ENCODE results near the gene SEBOX. TPM values are rescaled to one million over a fixed set of nuclear protein-coding genes. Genes with fewer than 3 reads are reported as not detected.

The SEBOX gene, protein sequence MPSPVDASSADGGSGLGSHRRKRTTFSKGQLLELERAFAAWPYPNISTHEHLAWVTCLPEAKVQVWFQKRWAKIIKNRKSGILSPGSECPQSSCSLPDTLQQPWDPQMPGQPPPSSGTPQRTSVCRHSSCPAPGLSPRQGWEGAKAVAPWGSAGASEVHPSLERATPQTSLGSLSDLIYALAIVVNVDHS
- total RNA-seq, result not detected

DNA sequence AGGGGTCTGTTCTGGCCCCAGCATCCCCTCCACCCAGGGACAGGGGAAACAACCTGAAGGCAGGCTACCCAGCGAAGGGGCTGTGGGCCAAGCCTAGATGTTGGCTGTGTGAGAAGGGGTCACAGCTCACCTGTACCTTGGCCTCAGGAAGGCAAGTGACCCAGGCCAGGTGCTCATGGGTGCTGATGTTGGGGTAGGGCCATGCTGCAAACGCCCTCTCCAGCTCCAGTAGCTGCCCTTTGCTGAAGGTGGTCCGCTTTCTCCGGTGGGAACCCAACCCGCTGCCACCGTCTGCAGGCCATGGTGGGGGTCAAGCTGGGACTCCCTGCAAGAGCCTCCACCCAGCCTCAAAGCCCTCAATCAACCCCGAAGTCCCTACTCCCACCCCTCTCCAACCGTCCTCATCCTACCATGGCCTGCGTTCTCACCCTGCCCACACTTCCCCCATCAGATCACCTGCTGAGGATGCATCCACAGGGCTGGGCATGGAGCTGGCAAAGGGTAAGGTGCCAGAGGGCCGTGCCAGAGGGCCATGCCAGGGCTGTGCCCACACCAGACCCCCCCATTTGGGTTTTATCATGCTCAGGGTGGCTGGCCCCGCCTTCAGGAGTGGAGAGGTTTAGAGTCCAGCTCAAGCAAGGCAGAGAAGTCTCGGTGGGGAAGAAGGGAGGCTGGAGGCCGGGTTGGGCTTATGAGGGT lies at the start of gene SEBOX:
Gene SEBOX (minus strand): TSS at position 535 of the 699 bp plus-strand sequence. CDS start 48 bp downstream, at position 487.
- ATAC-seq (ENCODE audit: low FRiP score in 2 of 2) (no peak), DNase-seq (peak in 1 of 2 donors; percentile 43)
- Histone ChIP-seq H3K4me3 (no peak within 1 kb of the TSS), H3K9me3 (no peaks in the 10 kb centered on the region), H3K36me3 (peaks cover 18 to 55% (median 48%) of the 10 kb centered on the region in 4 donors), H3K4me1 (peaks cover 0 to 1% (median 0%) of the 10 kb centered on the region in 4 donors), H3K27ac (no peak within 1 kb of the TSS), H3K27me3 (no peaks in the 10 kb centered on the region)
- TF ChIP-seq EP300 (IDR thresholded peaks at IDR 0.05), result no peak
- TF ChIP-seq POLR2AphosphoS5 (IDR thresholded peaks at IDR 0.05), result no peak
- TF ChIP-seq, protein P1, sequence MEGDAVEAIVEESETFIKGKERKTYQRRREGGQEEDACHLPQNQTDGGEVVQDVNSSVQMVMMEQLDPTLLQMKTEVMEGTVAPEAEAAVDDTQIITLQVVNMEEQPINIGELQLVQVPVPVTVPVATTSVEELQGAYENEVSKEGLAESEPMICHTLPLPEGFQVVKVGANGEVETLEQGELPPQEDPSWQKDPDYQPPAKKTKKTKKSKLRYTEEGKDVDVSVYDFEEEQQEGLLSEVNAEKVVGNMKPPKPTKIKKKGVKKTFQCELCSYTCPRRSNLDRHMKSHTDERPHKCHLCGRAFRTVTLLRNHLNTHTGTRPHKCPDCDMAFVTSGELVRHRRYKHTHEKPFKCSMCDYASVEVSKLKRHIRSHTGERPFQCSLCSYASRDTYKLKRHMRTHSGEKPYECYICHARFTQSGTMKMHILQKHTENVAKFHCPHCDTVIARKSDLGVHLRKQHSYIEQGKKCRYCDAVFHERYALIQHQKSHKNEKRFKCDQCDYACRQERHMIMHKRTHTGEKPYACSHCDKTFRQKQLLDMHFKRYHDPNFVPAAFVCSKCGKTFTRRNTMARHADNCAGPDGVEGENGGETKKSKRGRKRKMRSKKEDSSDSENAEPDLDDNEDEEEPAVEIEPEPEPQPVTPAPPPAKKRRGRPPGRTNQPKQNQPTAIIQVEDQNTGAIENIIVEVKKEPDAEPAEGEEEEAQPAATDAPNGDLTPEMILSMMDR (IDR thresholded peaks at IDR 0.05), result no peak
- no peak for TF ChIP-seq POLR2A (IDR thresholded peaks at IDR 0.05)
- WGBS, 2 donors, result 89 to 90% methylated on average over 4 to 12 of the region's 13 CpGs

DNA sequence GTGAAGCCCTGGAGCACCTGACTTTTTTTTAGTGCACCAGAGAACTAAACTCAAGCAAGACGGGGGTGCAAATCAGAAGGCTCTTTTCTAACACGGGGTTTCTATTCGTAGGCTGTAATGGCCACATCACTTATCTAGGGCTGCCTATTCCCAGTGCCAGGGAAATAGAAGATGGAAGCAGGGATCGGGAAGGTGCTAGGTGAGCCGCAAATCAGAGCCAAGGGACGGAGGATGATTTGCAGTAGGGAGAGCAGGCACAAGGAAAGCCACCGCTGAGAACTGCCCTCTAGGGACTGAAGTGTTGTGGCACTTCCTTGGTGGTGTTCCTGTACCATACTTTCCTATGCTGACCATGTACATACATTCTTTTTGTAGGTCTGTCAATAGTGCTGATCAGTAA lies 48.8 kb upstream of the SEBOX start:
- Histone ChIP-seq H3K27ac (no peak overlapping the region), H3K27me3 (no peaks in the 10 kb centered on the region), H3K4me3 (no peak overlapping the region), H3K4me1 (peaks cover 0 to 6% (median 4%) of the 10 kb centered on the region in 4 donors), H3K9me3 (no peaks in the 10 kb centered on the region), H3K36me3 (no peaks in the 10 kb centered on the region)
- ATAC-seq (ENCODE audit: low FRiP score in 2 of 2), result no peak
- WGBS, 2 donors, result 67 to 68% methylated on average over 4 to 7 of the region's 7 CpGs
- no peak for DNase-seq
- TF ChIP-seq POLR2AphosphoS5 (IDR thresholded peaks at IDR 0.05), result no peak
- TF ChIP-seq, protein P1 (IDR thresholded peaks at IDR 0.05), result no peak
- no peak for TF ChIP-seq EP300 (IDR thresholded peaks at IDR 0.05)
- no peak for TF ChIP-seq POLR2A (IDR thresholded peaks at IDR 0.05)

DNA sequence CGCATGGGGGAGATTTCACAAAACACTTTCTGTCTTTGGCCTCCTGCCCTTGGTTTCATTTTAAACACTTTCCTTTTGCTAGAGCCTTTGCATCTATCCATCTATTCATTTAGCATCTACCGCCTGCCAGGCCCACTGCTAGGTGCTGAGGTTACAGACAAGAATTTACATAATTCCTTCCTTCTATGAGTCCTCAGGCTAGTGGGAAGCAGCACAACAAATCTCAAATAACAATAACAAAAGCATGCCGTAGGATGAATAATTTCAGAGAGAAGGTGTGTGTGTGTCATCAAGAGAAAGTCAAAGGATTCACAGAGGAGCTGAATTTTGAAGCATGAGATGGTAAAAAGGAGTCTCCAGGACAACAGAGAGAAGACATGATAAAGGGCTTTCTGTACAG lies 47.1 kb upstream of the SEBOX start:
- Histone ChIP-seq H3K27me3 (no peaks in the 10 kb centered on the region), H3K4me1 (peaks cover 0 to 5% (median 3%) of the 10 kb centered on the region in 4 donors), H3K4me3 (no peak overlapping the region), H3K27ac (no peak overlapping the region), H3K36me3 (no peaks in the 10 kb centered on the region), H3K9me3 (no peaks in the 10 kb centered on the region)
- TF ChIP-seq EP300 (IDR thresholded peaks at IDR 0.05) (no peak), POLR2A (IDR thresholded peaks at IDR 0.05) (no peak), POLR2AphosphoS5 (IDR thresholded peaks at IDR 0.05) (no peak)
- TF ChIP-seq, protein P1 (IDR thresholded peaks at IDR 0.05), result no peak
- WGBS, 2 donors, result 79 to 80% methylated on average over 3 of the region's 3 CpGs
- DNase-seq (no peak), ATAC-seq (ENCODE audit: low FRiP score in 2 of 2) (no peak)

DNA sequence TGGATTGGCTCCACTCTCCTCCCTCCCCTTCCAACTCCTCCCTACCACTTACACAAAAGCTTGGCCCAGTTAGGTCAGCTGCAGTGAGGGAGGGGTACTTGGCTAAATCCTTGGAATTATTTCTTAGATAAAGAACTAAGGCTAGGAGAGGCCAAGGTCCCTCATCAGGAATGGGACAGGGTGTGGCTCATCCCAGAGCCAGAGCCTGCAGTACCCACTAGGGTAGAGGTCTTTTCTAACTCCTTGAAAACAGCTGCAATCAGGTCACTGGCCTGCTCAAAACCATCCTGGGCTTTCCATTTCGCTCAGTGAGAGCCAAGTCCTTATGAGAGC lies 42.9 kb upstream of the SEBOX start:
- Histone ChIP-seq H3K27me3 (no peaks in the 10 kb centered on the region), H3K36me3 (no peaks in the 10 kb centered on the region), H3K27ac (no peak overlapping the region), H3K9me3 (no peaks in the 10 kb centered on the region), H3K4me3 (no peak overlapping the region), H3K4me1 (peaks cover 12 to 32% (median 18%) of the 10 kb centered on the region in 4 donors)
- WGBS, 2 donors, result 88 to 95% methylated on average over 1 of the region's 1 CpG
- no peak for ATAC-seq (ENCODE audit: low FRiP score in 2 of 2)
- DNase-seq, result no peak
- TF ChIP-seq POLR2A (IDR thresholded peaks at IDR 0.05) (no peak), EP300 (IDR thresholded peaks at IDR 0.05) (no peak), POLR2AphosphoS5 (IDR thresholded peaks at IDR 0.05) (no peak)
- TF ChIP-seq, protein P1 (IDR thresholded peaks at IDR 0.05), result no peak

Data from upper lobe of left lung (tissue), 6 donors.